ENCODE measurements around the gene DES. TPM values are rescaled to one million over a fixed set of nuclear protein-coding genes. Genes with fewer than 3 reads are reported as not detected.

DES gene
- total and polyA plus RNA-seq, 2 of the 13 experiments (the other 11 are each of a cell fraction or from before 2014, with no cell fraction given), result not detected

DNA sequence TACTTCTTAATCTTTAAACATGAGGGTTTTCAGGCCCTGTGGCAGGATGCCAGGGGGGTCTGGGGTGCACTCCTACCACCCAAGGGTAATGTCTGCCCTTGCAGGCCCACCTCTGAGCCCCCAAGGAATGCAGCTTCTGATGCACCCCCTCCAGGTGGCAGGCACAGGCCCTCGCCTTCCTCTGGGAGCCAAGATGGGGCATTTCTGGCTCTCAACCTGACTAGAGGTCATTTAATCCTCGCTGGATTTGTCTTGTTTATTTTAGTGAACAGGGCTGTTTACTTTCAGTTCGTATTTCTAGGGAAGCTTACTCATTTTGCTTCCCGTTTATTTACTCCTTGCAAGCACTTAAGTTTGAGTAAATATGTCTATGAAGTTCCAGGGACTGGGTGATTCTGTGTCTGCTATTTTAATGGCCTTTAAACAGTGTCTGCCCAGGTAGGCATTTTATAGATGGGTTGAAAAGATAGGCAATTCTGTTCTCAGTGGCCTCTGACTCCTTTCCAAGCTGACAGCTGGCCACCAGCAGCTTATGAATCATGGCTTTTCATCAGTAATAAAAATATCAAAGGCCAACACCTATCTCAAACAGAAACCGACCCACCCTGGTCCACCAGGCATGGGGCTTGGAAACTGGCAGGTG is 19.3 kb upstream of the DES start (continued):
- TF ChIP-seq FOXA3 (CRISPR knock-in tag; IDR thresholded peaks at IDR 0.05) (peak; percentile 97), ZNF781 (CRISPR knock-in tag; IDR thresholded peaks at IDR 0.05; ENCODE audit: borderline replicate concordance, not compliant biosample characterization) (no peak), IRF2 (CRISPR knock-in tag; IDR thresholded peaks at IDR 0.05) (no peak), NR2F6 (IDR thresholded peaks at IDR 0.05) (0 out of 2 replicates have a peak, but pooled peaks have one; percentile 26), NR2F6 (CRISPR knock-in tag; IDR thresholded peaks at IDR 0.05) (no peak), HNRNPH1 (optimal IDR thresholded peaks at IDR 0.05; ENCODE audit: low read depth, low read length) (no peak), AHR (CRISPR knock-in tag; IDR thresholded peaks at IDR 0.05) (no peak), KDM3A (CRISPR knock-in tag; IDR thresholded peaks at IDR 0.05; ENCODE audit: low read depth) (no peak), BCL3 (CRISPR knock-in tag; IDR thresholded peaks at IDR 0.05) (no peak), ZNF33B (CRISPR knock-in tag; IDR thresholded peaks at IDR 0.05) (no peak), ZNF609 (CRISPR knock-in tag; IDR thresholded peaks at IDR 0.05; ENCODE audit: borderline replicate concordance) (peak; percentile 66; the same call in 1 of the 2 replicates), TOPORS (CRISPR knock-in tag; IDR thresholded peaks at IDR 0.05) (no peak), ZNF224 (CRISPR knock-in tag; IDR thresholded peaks at IDR 0.05) (no peak), ZNF747 (CRISPR knock-in tag; IDR thresholded peaks at IDR 0.05; ENCODE audit: borderline replicate concordance) (no peak), GABPB1 (CRISPR knock-in tag; IDR thresholded peaks at IDR 0.05) (no peak), ZBTB10 (CRISPR knock-in tag; IDR thresholded peaks at IDR 0.05; ENCODE audit: borderline replicate concordance) (no peak)
- TF ChIP-seq, protein P1, sequence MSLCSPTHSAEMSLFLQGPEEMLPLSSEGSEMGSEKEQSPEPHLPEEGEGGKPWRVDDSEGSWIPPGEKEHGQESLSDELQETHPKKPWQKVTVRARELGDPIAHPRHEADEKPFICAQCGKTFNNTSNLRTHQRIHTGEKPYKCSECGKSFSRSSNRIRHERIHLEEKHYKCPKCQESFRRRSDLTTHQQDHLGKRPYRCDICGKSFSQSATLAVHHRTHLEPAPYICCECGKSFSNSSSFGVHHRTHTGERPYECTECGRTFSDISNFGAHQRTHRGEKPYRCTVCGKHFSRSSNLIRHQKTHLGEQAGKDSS (CRISPR knock-in tag; IDR thresholded peaks at IDR 0.05; ENCODE audit: borderline replicate concordance, low read depth), result no peak
- TF ChIP-seq, protein P2, sequence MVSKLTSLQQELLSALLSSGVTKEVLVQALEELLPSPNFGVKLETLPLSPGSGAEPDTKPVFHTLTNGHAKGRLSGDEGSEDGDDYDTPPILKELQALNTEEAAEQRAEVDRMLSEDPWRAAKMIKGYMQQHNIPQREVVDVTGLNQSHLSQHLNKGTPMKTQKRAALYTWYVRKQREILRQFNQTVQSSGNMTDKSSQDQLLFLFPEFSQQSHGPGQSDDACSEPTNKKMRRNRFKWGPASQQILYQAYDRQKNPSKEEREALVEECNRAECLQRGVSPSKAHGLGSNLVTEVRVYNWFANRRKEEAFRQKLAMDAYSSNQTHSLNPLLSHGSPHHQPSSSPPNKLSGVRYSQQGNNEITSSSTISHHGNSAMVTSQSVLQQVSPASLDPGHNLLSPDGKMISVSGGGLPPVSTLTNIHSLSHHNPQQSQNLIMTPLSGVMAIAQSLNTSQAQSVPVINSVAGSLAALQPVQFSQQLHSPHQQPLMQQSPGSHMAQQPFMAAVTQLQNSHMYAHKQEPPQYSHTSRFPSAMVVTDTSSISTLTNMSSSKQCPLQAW (CRISPR knock-in tag; IDR thresholded peaks at IDR 0.05), result no peak
- TF ChIP-seq, protein P3, sequence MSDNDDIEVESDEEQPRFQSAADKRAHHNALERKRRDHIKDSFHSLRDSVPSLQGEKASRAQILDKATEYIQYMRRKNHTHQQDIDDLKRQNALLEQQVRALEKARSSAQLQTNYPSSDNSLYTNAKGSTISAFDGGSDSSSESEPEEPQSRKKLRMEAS (IDR thresholded peaks at IDR 0.05), result 0 out of 2 replicates have a peak, but pooled peaks have one; percentile 19

All from HepG2 (cell line).